ENCODE measurements around the gene DOC2B. TPM values are rescaled to one million over a fixed set of nuclear protein-coding genes. Genes with fewer than 3 reads are reported as not detected.
"Not testable (repeated sequence)": the region's sequence is repeated elsewhere in the genome, so short reads cannot be mapped to it uniquely, and the experiment has no call there.

DOC2B gene
- polyA plus RNA-seq, 1 donor (not counting 4 experiments of a cell fraction or from before 2014, with no cell fraction given): not detected

DNA sequence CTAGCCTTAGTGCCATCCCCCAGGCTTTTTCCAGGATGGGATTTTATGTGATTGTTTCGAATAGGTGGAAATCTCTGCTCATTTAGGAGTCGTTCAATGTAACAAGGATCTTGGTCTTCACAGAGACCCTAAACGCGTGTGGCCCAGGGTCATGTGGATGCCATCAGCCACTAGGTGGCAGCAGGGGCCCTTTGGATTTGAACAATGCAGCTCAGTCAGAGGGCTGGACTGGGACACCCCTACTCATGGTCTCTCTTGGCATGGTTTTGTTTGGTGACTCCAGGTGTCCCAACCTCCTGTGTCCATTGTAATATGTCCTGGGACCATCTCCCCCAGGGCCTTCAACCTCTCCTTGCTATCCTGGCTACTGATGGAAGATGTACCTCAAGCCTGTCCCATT lies 44.9 kb downstream of the DOC2B start:
- H3K4me3 ChIP-seq (ENCODE audit: control insufficient read depth in 2 of 3, extremely low read depth in 1 of 3, insufficient read depth in 2 of 3, low read depth in 1 of 3, low read length in 3 of 3); FAIRE-seq; H3K9me1 ChIP-seq (ENCODE audit: control insufficient read depth, extremely low read depth, insufficient read depth, low read length); H3K9ac ChIP-seq (ENCODE audit: control insufficient read depth, extremely low read depth, insufficient read depth, low read length); H3K4me2 ChIP-seq (ENCODE audit: control insufficient read depth, extremely low read depth, insufficient read depth, low read depth, low read length); DNase-seq (ENCODE audit: low read depth, low spot score); H3K27me3 ChIP-seq (ENCODE audit: control insufficient read depth, extremely low read depth, insufficient read depth, low read length); dilution Hi-C loops (cut with MboI; ENCODE audit: extremely low pct_ligation_motif_present, low sequenced_read_pairs); H3K79me2 ChIP-seq (ENCODE audit: control insufficient read depth, insufficient read depth, low read length); H3K4me1 ChIP-seq (ENCODE audit: control insufficient read depth, extremely low read depth, insufficient read depth, low read length); H3K9me3 ChIP-seq (ENCODE audit: control insufficient read depth, low read depth, low read length); H3K27ac ChIP-seq (ENCODE audit: control insufficient read depth, insufficient read depth, low read length); H4K20me1 ChIP-seq (ENCODE audit: control insufficient read depth, extremely low read depth, insufficient read depth, low read length); H3K36me3 ChIP-seq (ENCODE audit: control insufficient read depth in 2 of 2, extremely low read depth in 1 of 2, insufficient read depth in 2 of 2, low read length in 2 of 2); H2AFZ ChIP-seq (ENCODE audit: control insufficient read depth, low read length): not testable (repeated sequence)
- TF ChIP-seq, protein P1, sequence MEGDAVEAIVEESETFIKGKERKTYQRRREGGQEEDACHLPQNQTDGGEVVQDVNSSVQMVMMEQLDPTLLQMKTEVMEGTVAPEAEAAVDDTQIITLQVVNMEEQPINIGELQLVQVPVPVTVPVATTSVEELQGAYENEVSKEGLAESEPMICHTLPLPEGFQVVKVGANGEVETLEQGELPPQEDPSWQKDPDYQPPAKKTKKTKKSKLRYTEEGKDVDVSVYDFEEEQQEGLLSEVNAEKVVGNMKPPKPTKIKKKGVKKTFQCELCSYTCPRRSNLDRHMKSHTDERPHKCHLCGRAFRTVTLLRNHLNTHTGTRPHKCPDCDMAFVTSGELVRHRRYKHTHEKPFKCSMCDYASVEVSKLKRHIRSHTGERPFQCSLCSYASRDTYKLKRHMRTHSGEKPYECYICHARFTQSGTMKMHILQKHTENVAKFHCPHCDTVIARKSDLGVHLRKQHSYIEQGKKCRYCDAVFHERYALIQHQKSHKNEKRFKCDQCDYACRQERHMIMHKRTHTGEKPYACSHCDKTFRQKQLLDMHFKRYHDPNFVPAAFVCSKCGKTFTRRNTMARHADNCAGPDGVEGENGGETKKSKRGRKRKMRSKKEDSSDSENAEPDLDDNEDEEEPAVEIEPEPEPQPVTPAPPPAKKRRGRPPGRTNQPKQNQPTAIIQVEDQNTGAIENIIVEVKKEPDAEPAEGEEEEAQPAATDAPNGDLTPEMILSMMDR (optimal IDR thresholded peaks at IDR 0.05 in 1 of 3, IDR thresholded peaks at IDR 0.05 in 1 of 3, conservative IDR thresholded peaks at IDR 0.05 in 1 of 3; ENCODE audit: extremely low read depth in 1 of 3, insufficient read depth in 2 of 3, low read length in 3 of 3): peak in 1 of 3 experiments; percentile 33

DNA sequence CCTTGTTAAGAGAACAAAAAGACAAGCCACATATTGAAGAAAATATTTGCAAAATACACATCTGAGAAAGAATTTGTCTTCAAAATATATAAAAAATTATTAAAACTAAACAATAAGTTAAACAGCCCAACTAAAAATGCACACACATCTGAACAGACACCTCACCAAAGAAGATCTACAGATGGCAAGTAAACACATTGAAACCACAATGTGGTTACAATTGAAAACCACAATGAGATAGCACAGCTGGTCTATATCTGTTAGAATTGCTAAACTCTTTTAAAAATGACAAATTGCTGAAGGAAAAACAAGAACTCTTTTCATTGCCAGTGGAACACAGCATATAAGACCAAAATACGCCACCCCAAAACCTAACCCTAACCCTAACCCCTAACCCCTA lies 45.6 kb downstream of the DOC2B start:
- H2AFZ ChIP-seq (ENCODE audit: control insufficient read depth, low read length); H3K79me2 ChIP-seq (ENCODE audit: control insufficient read depth, insufficient read depth, low read length); H4K20me1 ChIP-seq (ENCODE audit: control insufficient read depth, extremely low read depth, insufficient read depth, low read length); H3K4me3 ChIP-seq (ENCODE audit: control insufficient read depth in 2 of 3, extremely low read depth in 1 of 3, insufficient read depth in 2 of 3, low read depth in 1 of 3, low read length in 3 of 3); dilution Hi-C loops (cut with MboI; ENCODE audit: extremely low pct_ligation_motif_present, low sequenced_read_pairs); H3K4me1 ChIP-seq (ENCODE audit: control insufficient read depth, extremely low read depth, insufficient read depth, low read length); H3K9me1 ChIP-seq (ENCODE audit: control insufficient read depth, extremely low read depth, insufficient read depth, low read length); DNase-seq (ENCODE audit: low read depth, low spot score); H3K4me2 ChIP-seq (ENCODE audit: control insufficient read depth, extremely low read depth, insufficient read depth, low read depth, low read length); H3K27me3 ChIP-seq (ENCODE audit: control insufficient read depth, extremely low read depth, insufficient read depth, low read length); H3K36me3 ChIP-seq (ENCODE audit: control insufficient read depth in 2 of 2, extremely low read depth in 1 of 2, insufficient read depth in 2 of 2, low read length in 2 of 2); H3K27ac ChIP-seq (ENCODE audit: control insufficient read depth, insufficient read depth, low read length); H3K9ac ChIP-seq (ENCODE audit: control insufficient read depth, extremely low read depth, insufficient read depth, low read length); FAIRE-seq; H3K9me3 ChIP-seq (ENCODE audit: control insufficient read depth, low read depth, low read length): not testable (repeated sequence)

DNA sequence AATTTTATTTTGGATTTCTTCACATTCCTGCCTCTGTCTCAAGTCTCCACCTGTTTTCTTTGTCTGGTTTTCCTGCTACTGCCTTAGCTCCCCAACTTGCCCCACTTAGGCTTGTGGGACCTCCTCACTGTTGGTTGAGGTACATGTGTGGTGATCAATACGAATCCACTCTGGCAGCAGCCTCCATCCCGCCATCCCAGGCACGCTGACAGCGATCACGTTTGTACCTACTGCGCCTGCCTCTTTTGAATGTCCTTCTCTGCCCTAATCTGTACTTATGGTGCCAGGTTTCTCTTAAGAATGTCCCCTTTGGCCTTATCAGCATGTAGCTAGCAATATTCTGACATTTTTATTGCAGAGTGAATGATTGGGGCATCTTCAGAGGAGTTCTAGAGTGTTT lies 46.4 kb downstream of the DOC2B start:
- H3K27me3 ChIP-seq (ENCODE audit: control insufficient read depth, extremely low read depth, insufficient read depth, low read length); H3K9ac ChIP-seq (ENCODE audit: control insufficient read depth, extremely low read depth, insufficient read depth, low read length); H3K4me3 ChIP-seq (ENCODE audit: control insufficient read depth in 2 of 3, extremely low read depth in 1 of 3, insufficient read depth in 2 of 3, low read depth in 1 of 3, low read length in 3 of 3); H4K20me1 ChIP-seq (ENCODE audit: control insufficient read depth, extremely low read depth, insufficient read depth, low read length); DNase-seq (ENCODE audit: low read depth, low spot score); H2AFZ ChIP-seq (ENCODE audit: control insufficient read depth, low read length); H3K79me2 ChIP-seq (ENCODE audit: control insufficient read depth, insufficient read depth, low read length); H3K9me1 ChIP-seq (ENCODE audit: control insufficient read depth, extremely low read depth, insufficient read depth, low read length); H3K27ac ChIP-seq (ENCODE audit: control insufficient read depth, insufficient read depth, low read length); H3K4me2 ChIP-seq (ENCODE audit: control insufficient read depth, extremely low read depth, insufficient read depth, low read depth, low read length); H3K4me1 ChIP-seq (ENCODE audit: control insufficient read depth, extremely low read depth, insufficient read depth, low read length); dilution Hi-C loops (cut with MboI; ENCODE audit: extremely low pct_ligation_motif_present, low sequenced_read_pairs); FAIRE-seq; H3K9me3 ChIP-seq (ENCODE audit: control insufficient read depth, low read depth, low read length); H3K36me3 ChIP-seq (ENCODE audit: control insufficient read depth in 2 of 2, extremely low read depth in 1 of 2, insufficient read depth in 2 of 2, low read length in 2 of 2): not testable (repeated sequence)

DNA sequence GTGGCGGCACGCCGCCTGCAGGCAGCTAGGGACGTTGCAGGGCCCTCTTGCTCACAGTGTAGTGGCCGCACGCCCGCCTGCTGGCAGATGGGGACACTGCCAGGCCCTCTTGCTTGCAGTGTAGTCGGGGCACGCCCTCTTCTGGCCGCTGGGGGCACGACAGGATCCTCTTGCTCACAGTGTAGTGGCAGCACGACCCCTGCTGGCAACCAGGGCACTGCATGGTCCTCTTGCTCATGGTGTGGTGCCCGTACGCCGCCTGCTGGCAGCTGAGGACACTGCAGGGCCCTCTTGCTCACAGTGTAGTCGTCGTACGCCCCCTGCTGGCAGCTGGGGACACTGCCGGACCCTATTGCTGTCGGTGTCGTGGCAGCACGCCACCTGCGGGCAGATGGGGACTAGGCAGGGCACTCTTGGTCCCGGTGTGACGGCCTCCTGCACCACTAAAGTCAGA lies 47.1 kb downstream of the DOC2B start:
- H3K9me3 ChIP-seq (ENCODE audit: control insufficient read depth, low read depth, low read length); H3K79me2 ChIP-seq (ENCODE audit: control insufficient read depth, insufficient read depth, low read length); H3K27ac ChIP-seq (ENCODE audit: control insufficient read depth, insufficient read depth, low read length); H3K27me3 ChIP-seq (ENCODE audit: control insufficient read depth, extremely low read depth, insufficient read depth, low read length); dilution Hi-C loops (cut with MboI; ENCODE audit: extremely low pct_ligation_motif_present, low sequenced_read_pairs); H3K4me2 ChIP-seq (ENCODE audit: control insufficient read depth, extremely low read depth, insufficient read depth, low read depth, low read length); H2AFZ ChIP-seq (ENCODE audit: control insufficient read depth, low read length); DNase-seq (ENCODE audit: low read depth, low spot score); H3K9me1 ChIP-seq (ENCODE audit: control insufficient read depth, extremely low read depth, insufficient read depth, low read length); H3K4me1 ChIP-seq (ENCODE audit: control insufficient read depth, extremely low read depth, insufficient read depth, low read length); FAIRE-seq; H3K9ac ChIP-seq (ENCODE audit: control insufficient read depth, extremely low read depth, insufficient read depth, low read length); H3K36me3 ChIP-seq (ENCODE audit: control insufficient read depth in 2 of 2, extremely low read depth in 1 of 2, insufficient read depth in 2 of 2, low read length in 2 of 2); H4K20me1 ChIP-seq (ENCODE audit: control insufficient read depth, extremely low read depth, insufficient read depth, low read length); H3K4me3 ChIP-seq (ENCODE audit: control insufficient read depth in 2 of 3, extremely low read depth in 1 of 3, insufficient read depth in 2 of 3, low read depth in 1 of 3, low read length in 3 of 3): not testable (repeated sequence)
